GM21528 (cell line): ENCODE data around the gene S100A14.
A peak's percentile ranks its signal among the peaks of the same experiment; 100 is the strongest.

Experiments
- ATAC-seq: cut with Tn5 transposase; IDR thresholded peaks from one replicate; pipeline ENCODE4 v1.9.1; 2021; ENCODE audit warnings: mild to moderate bottlenecking, moderate library complexity; ENCODE audit not compliant: unreplicated experiment, low FRiP score

The S100A14 gene

GRCh38 chr1:153616144-153616916, at the start of gene S100A14:
TSS of gene S100A14 (minus strand) at chr1:153616325. CDS start at chr1:153615858, 467 bp downstream.
- no peak for ATAC-seq

GRCh38 chr1:153663211-153663610, 47.1 kb upstream of the S100A14 start:
- ATAC-seq = no peak

- no peak for ATAC-seq
Measured at GRCh38 chr1:153662269-153662668, 46.1 kb upstream of the S100A14 start.

- ATAC-seq = no peak
Measured at GRCh38 chr1:153661111-153661708, 45.1 kb upstream of the S100A14 start.

- no peak for ATAC-seq
Measured at GRCh38 chr1:153659656-153660055, 43.5 kb upstream of the S100A14 start.

GRCh38 chr1:153659175-153659534, 43.0 kb upstream of the S100A14 start:
- ATAC-seq = no peak

- ATAC-seq = peak; percentile 78
Measured at GRCh38 chr1:153658400-153659174, 42.5 kb upstream of the S100A14 start, which contains the start of gene SNAPIN. TSS of gene SNAPIN (plus strand) at chr1:153658703. CDS start at chr1:153658744, 41 bp downstream.

GRCh38 chr1:153655333-153655732, 39.2 kb upstream of the S100A14 start:
- ATAC-seq = no peak

- ATAC-seq = no peak
Measured at GRCh38 chr1:153652805-153653500, 36.8 kb upstream of the S100A14 start.

GRCh38 chr1:153651771-153652170, 35.6 kb upstream of the S100A14 start:
- no peak for ATAC-seq

- ATAC-seq = no peak
Measured at GRCh38 chr1:153649863-153650235, 33.7 kb upstream of the S100A14 start.

GRCh38 chr1:153649137-153649862, 33.2 kb upstream of the S100A14 start:
- ATAC-seq = no peak

- no peak for ATAC-seq
Measured at GRCh38 chr1:153648000-153648643, 32.0 kb upstream of the S100A14 start.

- no peak for ATAC-seq
Measured at GRCh38 chr1:153647346-153647714, 31.2 kb upstream of the S100A14 start.

- ATAC-seq = no peak
Measured at GRCh38 chr1:153646672-153647345, 30.7 kb upstream of the S100A14 start.

GRCh38 chr1:153643816-153644215, 27.7 kb upstream of the S100A14 start:
- ATAC-seq = no peak

GRCh38 chr1:153643100-153643499, 27.0 kb upstream of the S100A14 start:
- no peak for ATAC-seq

GRCh38 chr1:153642161-153642560, 26.0 kb upstream of the S100A14 start:
- no peak for ATAC-seq

GRCh38 chr1:153640861-153641260, 24.7 kb upstream of the S100A14 start:
- no peak for ATAC-seq
